HG03097 (cell line): ENCODE measurements around the gene DGLUCY.
A peak's percentile ranks its signal among the peaks of the same experiment; 100 is the strongest.
"Not testable (repeated sequence)": the region's sequence is repeated elsewhere in the genome, so short reads cannot be mapped to it uniquely, and the experiment has no call there.

ENCODE experiments used
- ATAC-seq: cut with Tn5 transposase; IDR thresholded peaks from one replicate; pipeline ENCODE4 v1.9.1; 2021; ENCODE audit not compliant: unreplicated experiment, low FRiP score

Gene DGLUCY, protein sequence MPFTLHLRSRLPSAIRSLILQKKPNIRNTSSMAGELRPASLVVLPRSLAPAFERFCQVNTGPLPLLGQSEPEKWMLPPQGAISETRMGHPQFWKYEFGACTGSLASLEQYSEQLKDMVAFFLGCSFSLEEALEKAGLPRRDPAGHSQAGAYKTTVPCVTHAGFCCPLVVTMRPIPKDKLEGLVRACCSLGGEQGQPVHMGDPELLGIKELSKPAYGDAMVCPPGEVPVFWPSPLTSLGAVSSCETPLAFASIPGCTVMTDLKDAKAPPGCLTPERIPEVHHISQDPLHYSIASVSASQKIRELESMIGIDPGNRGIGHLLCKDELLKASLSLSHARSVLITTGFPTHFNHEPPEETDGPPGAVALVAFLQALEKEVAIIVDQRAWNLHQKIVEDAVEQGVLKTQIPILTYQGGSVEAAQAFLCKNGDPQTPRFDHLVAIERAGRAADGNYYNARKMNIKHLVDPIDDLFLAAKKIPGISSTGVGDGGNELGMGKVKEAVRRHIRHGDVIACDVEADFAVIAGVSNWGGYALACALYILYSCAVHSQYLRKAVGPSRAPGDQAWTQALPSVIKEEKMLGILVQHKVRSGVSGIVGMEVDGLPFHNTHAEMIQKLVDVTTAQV

DNA sequence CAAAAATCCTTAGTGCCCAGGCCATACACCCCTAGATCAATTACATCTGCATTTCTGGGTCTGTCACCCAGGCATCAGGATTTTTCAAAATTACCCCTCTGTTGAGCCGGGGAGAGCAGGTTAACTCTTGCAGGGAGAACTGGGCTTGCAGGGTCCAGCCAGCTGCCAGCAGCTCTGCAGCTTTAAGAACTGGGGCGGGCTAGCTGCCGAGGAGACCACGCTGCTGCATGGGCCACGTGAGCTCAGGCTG lies at the start of gene DGLUCY:
DGLUCY (plus strand) TSS at position 245 of the 250 bp plus-strand sequence. CDS start 46,222 bp downstream, outside the sequence.
- ATAC-seq: no peak

DNA sequence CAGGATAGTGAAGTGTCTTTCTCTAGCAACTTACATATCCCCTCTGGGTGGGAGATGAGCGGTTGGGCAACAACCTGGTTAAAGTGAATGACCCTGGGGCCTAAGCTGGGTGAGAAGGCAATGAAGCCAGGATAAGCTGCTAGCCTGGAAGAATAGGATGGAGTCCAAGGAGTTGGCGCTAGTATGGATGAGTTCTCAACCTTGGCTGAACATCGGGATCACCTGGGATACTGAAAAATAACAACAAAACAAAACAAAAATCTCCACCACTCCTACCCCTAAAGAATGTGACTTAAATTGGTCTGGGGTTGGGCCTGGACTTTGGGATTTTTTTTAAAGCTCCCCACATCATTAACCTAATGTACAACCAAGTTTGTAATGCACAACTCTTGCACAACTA lies 48.6 kb upstream of the DGLUCY start:
- ATAC-seq: no peak

DNA sequence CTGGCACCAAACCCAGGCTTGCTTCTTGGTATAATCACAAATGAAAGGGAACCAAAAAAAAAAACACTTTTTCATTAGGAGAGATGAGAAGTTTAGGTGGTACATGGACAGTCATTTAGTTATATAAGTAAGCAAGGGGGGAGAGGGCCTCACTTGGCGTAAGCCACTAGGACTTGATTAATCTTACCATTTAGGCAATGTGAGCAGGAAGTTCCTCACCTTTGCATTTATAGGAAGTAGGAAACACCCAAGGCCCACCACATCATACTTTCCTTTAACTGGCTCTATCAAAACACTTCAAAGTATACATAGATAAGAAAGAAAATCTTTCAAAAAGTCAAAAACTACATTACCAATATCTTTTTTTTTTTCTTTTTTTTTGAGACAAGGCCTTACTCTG lies 46.7 kb upstream of the DGLUCY start:
- ATAC-seq: no peak

DNA sequence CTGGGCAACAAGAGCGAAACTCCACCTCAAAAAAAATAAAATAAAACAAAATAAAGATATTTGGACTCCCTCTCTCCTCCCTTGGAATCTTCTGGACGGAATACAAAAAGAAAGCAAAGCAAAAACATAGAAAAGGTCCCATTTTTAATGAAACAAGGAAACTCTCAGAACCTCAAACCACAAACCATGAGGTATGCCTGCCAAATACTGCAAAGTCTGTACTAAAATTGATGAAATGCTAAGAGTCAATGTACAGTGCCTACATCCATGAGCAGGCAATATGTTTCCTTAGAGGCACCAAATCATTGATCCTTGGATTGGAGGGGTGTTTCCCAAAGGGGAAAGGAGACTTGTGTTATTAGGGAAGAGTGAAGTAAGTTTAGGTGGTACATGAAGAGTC lies 45.2 kb upstream of the DGLUCY start:
- ATAC-seq: no peak

DNA sequence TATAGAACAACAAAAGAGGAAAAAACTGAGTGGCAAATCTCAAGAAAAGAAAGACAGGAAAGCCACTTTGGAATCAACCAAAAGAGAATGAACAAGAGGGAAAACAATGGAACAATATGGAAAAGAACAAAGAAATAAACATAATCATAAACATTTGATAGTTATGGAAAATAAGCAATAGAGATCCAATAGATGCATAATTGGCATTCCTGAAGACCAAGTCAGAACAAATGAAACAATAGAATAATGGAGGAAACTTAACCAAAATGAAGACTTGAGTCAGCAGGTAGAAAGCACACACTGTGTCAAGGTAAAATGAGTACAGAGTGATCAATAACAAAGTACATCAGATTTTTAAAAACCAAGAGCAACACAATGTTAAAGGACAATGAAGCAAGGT lies 43.3 kb upstream of the DGLUCY start:
- ATAC-seq: no peak

DNA sequence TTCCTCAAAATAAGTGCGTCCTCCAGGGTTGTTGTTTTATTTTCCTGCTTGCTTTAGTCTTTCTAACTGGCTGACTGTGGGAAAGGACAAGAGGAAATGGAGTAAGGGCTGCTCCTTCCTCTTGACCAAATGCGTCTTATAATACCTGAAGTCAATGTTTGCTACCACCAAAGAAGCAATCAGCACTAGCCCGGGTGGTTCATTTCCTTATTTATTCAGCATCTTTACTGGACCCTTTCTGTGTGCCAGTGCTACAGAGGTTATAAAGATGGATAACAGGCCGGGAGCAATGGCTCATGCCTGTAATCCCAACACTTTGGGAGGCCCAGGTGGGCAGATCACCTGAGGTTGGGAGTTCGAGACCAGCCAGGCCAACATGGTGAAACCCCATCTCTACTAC lies 38.3 kb upstream of the DGLUCY start:
- no peak for ATAC-seq

DNA sequence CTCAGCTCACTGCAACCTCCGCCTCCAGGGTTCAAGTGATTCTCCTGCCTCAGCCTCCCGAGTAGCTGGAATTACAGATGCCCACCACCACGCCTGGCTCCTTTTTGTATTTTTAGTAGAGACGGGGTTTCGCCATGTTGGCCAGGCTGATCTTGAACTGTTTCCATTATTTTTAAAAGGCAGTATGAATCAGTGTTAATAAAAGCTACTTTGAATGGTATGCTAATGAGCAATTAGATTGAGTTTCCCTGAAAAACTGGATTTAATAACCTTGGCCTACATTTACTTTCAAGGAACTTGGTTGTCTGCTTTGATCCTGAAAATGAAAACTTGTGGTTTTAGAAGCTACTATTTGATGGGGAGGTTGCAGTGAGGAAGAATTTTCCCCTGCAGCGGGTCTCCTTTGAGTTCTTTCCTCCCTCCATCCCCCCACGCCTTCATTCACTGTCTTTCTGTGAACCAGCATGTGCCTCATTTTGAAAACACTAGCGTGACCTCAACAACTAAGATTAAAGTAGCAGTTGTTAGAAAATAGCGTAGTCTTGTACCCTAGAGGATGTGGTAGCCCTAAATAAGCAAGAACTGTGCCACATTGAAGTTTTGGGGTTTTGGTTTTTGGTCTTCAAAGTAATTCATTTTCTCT lies 35.7 kb upstream of the DGLUCY start:
- ATAC-seq: peak; percentile 56

DNA sequence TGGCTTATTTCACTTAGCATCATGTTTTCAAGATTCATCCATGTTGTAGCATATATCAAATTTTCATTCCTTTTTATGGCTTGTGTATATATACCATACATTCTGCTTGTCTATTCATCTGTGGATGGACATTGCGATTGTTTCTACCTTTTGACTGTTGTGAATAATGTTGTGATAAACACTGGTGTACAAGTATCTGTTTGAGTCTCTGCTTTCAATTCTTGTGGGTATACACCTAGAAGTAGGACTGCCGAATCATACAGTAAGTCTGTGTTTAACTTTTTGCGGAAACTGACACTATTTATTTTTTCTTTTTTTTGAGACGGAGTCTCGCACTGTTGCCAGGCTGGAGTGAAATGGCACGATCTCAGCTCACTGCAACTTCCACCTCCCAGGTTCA lies 33.8 kb upstream of the DGLUCY start:
- no peak for ATAC-seq

DNA sequence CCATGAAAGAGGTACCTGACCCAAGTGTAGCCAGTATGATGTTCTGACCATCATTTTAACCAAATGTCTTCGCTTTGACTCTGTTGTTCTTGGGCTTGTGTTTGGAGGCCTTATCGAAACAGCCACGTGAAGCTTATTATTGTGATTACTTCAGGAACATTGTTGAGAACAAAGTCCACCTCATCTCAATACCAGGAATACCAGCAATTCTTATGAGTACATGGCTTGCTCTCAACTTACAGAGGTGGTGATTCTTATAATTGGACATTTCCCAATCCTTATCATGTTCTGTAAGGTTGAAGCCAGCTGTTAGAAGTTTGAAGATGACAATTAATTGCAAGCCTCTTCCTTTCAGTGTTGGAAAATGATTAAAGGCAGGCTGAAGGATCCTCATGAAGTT lies 31.6 kb upstream of the DGLUCY start:
- no peak for ATAC-seq

DNA sequence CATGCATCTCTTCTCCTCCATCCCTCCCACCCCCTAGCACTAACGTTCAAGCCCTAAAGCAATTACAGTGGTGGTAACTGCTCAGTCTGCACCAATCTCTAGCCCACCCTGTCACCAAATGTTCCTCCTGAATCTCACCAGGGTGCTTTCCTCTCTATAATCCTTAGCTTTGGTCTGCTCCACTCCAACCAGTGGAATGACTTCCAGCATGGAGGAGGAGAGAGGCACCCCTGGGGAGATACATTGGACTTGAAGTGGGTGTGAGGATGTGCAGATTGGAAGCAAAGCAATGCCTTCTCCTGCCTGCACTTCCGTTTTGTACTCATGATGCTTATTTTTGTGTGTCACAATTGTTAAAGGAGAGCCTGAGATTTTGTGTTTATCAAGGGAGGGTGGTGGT lies 29.4 kb upstream of the DGLUCY start:
- no peak for ATAC-seq

DNA sequence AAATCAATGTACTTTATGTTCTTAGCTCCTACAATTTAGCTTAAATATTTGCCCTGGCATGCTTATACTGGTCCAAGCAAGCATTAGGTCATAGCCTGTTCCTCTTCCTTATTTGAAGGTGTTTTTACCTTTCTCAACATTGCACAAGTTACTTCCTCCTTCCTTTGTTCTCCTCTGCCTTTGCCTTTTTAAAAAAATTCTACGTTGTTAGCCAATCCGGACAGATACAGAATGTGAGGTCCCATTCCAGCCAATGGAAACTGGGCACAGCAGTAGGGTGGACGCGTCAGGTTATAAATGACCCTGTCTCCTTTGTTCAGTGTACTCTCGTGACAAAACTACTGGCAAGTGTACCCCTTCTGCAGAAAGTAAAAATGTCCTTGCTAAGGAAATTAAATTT lies 26.4 kb upstream of the DGLUCY start:
- ATAC-seq: not testable (repeated sequence)

DNA sequence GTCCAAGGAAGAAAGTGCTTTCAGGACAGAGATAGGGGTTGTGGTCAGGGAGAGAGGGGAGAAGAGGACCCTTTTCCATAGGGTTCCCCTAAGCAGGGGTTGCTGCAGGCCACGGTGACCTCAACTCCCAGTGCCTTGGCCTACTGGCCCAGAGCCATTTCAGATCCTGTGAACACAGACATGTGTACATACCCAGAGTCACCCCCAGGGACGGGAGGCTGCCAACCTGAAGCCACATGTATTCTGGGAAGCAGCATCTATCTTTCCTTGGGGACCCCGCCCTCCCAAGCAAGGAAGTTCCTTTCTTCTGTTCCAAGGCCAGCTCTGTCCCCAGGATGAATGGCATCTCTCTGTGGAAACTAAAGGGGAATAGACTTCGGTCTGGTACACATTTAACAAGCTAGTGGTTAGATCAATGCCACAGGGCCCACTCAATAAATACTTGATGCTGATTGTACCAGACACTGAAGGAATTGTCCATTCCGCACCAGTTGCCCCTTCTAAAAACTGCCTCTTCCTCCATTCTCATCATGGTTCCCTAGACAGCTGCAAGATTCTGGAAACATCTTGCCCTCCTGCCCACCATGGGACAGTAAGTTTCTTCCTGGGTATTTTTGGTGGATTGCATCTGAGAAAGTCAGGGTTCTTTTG lies 25.2 kb upstream of the DGLUCY start:
- no peak for ATAC-seq

DNA sequence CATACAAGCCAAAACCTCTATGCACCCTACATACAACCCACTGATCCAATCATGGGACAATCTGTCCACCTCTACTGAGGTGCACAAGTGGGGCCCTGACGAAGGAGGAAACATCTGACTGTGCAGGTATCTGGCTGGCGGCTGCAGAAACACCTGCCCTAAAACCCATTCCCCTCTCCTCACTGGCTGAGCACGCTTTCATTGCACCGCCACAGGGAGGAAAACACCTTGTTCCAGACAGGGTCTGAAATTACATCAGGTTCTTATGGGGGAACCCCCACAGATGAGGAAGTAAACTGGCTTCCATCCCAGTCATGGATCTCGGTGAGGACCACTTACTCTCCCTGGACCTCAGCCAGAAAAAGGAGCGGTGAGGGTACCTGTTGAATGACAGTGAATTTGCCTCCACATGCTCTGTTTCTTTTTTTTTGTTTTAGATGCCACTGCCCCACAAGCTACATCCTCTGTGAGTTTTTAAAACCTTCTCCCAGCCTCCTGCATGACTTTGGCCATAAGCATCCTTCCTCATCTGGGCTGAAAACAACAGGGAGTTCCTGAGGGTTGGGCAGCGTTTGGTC lies 23.8 kb upstream of the DGLUCY start:
- no peak for ATAC-seq

DNA sequence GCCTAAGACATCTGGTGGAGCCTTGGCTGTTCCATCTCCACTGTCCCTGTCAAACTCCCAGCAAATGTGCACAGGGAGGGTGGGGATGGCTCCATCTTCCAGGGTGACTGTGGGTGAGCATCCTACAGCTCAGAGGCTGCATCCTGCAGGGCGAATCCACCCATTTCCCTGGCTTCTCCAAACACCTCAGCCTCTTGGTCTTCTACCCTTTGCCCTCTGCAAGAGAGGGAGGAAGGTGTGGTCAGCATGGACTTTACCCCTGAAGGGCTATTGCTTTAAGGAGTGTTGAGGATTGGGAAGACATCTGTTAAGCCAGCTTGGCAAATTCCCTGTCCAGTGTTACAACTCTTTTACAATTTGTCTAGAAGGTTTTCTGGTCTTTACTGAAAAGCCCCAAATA lies 23.1 kb upstream of the DGLUCY start:
- no peak for ATAC-seq

DNA sequence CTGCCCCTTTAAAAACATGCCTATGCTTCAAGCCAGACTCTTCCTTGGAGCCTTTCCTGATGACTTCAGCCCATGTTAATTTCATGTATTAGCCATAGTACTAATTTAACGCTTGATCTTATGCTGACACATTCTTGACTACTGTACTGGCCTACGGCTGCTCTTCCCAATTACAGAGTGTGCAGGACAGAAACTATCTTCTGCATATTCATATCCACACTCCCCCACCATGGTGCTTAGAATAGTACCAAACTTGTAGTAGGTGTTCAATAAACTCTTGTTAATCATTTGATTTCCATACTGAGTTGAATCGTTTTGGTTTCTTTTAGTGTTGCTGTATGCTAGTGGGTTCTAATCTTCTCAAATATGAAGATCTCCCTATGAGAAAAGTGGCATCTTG lies 21.8 kb upstream of the DGLUCY start:
- ATAC-seq: no peak

DNA sequence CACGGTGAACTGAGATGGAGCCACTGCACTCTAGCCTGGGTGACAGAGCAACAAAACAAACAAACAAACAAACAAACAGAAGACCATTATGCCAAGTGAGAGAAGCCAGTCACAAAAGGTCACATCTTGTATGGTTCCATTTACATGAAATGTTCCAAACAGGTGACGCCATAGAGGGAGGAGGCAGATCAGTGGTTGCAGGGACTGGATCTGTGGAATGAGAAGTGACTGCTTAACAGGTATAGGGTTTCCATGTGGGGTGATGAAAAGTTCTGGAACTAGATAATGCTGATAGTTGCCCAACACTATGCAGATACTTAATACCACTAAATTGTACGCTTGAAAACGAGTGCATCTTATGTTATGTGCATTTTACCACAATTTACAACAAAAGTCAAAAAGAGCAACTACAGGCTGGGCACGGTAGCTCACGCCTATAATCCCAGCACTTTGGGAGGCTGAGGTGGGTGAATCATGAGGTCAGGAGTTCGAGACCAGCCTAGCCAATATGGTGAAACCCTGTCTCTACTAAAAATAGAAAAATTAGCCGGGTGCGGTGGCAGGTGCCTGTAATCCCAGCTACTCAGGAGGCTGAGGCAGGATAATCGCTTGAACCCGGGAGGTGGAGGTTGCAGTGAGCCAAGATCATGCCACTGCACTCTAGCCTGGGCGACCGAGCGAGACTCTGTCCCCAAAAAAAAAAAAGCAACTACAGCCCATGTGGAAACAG lies 20.0 kb upstream of the DGLUCY start:
- ATAC-seq: not testable (repeated sequence)

DNA sequence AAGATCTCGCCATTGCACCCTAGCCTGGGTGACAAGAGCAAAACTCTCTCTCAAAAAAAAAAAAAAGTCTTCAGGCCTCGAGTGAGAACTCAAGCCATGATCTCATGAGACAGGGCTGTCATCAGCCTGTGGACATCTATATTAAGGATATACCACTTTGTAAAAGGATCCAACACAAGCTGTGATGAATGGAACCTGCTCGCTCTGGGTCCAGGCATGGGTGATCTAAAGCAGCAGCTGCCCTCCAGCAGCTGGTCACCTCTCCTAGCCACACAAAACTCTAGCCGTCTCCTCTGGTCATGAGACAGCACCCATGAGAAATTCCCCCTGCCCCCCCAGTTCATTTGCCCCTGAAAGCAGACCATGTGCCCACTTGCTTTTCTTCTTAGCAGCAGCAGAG lies 19.1 kb upstream of the DGLUCY start:
- no peak for ATAC-seq

DNA sequence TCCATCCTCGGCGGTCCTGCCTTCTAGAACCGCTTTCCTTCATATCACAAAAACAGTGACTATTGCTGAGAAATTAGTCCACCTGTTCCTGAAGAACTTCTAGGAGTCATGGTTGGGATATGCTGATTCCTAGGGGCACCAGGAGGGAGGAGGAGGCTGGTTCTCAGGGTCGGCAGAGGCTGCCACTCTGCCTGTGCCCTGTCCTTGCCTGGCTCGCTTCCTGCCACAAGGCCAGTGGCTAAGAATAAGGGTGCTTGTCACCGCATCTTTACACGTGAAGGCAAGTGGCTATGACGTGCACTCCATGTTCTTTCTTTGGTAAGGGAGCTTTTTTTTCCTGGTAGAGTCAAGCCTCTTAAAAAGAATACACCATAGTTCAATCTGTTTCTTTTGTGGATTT lies 18.7 kb upstream of the DGLUCY start:
- ATAC-seq: no peak

DNA sequence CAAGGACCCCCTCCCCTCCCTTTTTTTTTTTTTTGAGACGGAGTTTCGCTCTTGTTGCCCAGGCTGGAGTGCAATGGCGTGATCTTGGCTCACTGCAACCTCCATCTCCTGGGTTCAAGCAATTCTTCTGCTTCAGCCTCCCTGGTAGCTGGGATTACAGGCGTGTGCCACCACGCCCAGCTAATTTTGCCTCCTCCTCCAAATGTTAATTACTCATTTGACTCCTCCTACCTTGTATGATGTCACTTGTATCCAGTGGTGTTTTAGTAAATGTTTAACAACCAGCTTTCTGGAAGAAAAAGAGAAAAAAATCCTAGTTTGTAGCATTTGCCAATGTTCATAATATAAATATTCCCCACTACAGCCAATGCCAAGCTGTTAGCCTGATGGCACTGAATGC lies 16.2 kb upstream of the DGLUCY start:
- ATAC-seq: not testable (repeated sequence)

DNA sequence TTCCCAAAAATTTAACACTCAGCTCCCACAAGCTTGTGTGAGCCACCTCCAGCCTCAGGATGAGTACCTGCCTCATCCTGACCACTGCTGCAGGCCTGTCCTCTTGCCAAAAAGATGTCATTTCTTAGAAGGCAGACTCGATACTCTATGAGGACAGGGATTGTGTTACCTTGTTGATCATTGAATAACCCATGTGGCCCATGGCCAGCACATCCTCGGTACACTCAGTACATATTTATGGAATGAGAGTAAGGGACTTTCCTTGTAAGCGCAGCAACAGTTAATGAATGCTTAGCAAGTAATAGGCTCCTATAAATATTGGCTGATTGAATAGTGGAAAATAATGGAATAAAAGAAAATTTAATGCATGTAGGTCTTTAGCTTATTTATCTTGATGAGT lies 15.3 kb upstream of the DGLUCY start:
- no peak for ATAC-seq

DNA sequence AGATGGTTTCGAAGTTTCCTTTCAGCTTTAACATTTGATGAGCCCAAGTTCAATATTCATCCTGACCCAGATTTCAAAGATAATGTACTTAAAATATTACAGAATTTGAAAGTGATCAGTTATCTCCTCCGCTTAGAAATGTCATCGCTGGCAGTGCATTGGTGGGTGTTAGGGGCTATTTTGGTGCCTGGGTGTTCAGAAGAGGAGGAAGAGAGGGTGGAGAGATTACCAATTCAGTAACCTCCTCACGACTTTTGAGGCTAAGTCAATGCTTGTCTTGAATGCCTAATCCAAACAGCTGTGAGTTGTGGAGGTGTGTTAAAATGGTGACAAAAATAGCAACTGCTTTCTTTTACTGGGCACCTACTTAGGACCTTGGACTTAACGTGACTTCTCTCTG lies 13.8 kb upstream of the DGLUCY start:
- ATAC-seq: no peak
